ENCODE data around the gene STARD9.
"Not testable (repeated sequence)": the region's sequence is repeated elsewhere in the genome, so short reads cannot be mapped to it uniquely, and the experiment has no call there.

Gene STARD9

DNA sequence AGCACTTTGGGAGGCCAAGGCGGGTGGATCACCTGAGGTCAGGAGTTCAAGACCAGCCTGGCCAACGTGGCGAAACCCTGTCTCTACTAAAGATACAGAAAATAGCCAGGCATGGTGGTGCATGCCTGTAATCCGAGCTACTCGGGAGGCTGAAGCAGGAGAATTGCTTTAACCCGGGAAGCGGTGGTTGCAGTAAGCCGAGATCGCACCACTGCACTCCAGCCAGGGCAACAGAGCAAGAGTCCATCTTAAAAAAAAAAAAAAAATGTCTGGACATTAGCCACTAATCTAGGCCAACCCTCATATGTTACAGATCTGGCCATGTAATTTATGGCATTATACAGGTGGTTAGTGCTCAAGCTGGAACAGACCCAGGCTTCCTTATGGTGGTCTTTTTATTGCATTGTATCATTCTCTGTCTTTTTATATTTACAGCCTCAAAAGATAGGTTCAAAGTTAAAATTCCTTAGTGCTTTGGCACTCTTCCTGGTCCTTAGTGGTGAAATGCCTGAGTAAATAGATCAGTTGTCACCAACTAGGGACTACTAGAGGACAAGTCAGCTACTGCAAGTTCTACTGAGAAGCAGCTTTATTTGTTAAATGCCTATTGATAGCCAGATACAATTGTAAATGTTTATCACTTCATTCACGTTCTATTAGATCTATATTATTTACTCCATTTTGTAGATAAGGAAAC lies 16.0 kb downstream of the STARD9 start:
- FAIRE-seq: no peak

DNA sequence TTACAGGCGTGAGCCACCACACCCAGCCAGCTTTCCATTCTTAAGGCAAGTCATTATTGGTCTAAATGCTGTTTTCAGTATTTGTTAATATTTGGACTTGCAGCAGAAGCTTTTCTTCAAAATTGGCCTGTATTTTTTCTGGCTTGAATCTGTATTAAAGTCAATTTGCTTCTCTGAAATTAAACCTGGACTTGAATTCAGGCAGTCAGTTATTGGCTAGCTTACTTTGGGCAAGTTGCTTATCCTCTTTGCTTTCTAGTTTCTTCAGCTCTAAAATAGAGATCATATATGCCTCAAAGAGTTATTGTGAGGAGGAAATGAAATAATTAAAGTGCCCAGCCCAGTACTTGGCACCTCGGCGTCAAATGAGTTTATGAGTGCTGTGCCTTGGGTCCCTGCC lies 17.3 kb downstream of the STARD9 start:
- no peak for FAIRE-seq

DNA sequence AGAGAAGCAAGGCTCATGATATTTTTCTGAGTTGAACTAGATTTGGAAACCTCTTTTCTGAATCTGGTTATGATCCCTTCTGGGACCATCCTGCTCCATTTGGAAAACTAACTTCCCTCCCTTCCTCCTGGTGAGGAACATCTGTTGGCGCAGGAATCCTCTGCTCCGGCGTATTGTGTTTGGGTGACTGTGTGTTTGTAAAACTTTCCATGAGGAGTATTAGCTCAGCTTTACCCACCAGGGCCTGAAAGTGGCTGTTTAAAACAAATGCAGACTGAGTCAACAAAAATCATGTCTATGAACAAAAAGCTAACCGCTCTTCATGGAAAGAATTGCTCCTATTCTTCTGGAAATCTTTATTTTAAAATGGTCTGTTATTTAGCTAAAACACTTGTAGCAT lies 17.7 kb downstream of the STARD9 start:
- no peak for FAIRE-seq

DNA sequence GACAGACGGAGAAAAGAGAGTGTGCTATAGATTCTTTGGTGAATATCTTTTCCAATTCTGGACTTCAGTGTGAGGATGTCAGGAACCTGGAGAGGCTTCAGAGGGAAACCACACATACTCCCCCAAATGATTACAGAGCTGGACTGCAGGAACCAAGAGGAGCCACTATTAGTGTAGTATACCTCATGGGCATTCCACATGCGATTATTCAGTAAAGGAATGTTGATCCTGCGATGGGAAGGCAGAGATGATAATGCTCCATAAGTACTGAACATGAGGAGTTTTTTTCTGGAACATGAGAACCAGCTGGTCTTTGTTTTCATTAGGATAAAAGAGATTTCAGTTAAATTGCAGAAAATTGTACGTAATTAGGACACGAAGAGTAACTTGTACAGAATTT lies 18.7 kb downstream of the STARD9 start:
- FAIRE-seq: no peak

DNA sequence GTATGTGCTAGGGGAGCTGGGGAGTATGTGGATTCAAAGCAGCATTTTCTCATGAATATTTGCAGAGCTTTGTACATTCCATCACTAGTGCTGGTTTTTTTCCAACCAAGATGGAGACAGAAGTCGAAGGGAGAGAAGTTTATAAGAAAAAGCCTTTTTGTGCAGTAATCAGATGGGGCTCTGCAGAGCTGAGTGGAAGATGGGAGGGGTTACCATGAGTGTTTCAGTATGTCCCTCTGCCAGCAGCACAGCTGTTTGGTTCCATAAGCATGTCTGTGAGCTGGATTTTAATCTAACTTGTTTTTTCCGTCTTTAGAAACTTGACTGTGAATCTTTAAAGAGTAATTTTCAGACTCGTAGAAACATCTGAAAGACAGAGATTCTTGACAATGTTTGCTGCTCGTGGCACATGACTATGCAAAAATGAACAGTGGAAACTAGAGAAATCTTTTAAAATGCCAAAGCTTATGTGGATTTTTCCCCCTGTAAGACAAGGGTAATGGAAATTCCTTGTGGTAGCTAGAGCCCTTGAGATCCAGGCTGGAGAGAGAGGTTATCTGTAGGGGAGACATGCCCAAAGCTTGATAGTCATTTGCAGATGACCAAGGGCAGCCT lies 20.3 kb downstream of the STARD9 start:
- no peak for FAIRE-seq

DNA sequence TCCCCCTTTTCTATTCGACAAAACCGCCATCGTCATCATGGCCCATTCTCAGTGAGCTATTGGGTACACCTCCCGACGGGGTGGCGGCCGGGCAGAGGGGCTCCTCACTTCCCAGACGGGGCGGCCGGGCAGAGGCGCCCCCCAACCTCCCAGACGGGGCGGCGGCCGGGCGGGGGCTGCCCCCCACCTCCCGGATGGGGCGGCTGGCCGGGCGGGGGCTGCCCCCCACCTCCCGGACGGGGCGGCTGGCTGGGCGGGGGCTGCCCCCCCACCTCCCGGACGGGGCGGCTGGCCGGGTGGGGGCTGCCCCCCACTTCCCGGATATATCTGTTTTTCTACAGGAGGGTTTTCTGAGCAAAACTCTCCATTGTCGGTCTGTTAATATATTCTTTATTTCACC lies 25.9 kb downstream of the STARD9 start:
- FAIRE-seq: not testable (repeated sequence)

DNA sequence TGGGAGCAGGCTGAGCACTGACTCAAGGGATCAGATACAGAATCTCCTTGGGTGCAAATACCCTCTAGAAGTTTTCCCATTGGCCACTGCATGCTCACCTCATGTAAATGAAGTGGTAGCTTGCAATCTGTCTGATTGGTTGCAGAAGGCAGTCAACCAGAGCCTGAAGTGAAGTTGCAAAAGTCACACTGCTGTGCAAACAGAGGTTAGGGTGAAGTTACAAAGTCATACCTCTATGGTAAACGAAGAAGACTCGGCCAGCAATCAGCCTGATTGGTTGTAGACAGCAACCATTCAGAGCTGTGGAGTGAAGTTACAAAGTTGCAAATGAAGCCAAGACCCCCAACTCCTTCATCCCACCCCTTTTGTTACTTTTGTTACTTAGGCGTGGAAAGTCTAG lies 27.1 kb downstream of the STARD9 start:
- no peak for FAIRE-seq

DNA sequence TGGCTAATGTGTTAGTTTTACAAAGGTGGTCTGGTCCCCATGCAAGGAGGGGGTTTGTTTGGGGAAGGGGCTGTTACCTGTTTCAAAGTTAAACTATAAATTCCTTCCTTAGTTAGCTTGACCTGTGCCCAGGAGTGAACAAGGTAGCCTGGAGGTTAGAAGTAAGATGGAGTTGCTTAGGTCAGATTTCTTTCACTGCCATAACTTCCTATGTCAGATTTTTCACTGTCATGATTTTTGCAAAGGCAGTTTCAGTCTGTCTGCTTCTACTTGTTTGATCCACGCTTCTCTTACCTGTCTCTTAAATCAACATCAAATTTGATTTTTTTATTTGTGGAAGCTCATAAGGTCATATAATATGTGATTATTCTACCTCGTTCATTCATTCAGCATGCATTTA lies 28.6 kb downstream of the STARD9 start:
- FAIRE-seq: no peak

DNA sequence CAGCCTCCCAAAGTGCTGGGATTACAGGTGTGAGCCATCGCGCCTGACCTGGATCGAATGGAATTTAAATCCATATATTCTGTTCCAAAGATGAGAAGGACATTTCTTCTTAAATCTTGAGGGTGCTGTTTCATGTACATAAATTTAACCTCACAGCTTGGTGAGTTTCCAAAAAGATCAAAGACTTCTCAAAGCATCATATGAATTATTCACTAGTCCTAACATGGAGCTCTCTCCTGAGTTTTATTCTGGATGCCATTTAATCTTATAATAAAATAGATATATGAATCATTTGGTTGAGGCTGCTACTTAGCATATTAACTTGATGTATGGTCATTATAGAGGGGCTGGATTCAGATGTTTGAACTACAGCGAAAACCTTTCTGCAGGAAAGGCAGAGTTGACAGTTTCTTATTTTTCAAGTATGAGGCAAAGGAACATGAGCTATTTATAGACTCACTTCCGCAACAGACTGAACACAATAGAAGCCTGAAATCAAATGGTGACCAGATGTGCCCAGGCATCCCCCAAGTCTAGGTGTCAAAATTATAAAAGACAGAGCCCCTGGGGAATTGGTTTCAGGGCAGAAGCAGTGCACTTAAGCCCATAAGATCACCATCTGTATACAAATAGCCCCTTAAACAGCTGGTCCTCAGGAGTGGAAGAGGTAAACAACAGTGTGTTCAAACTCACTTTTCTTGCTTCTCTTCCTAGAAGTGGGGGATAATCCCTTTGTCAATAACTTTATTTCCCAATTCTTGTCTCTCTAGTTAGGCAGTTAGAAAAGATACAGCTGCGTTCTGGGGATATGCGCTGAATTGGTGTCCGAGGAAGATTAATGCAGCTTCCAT lies 29.7 kb downstream of the STARD9 start:
- FAIRE-seq: no peak

DNA sequence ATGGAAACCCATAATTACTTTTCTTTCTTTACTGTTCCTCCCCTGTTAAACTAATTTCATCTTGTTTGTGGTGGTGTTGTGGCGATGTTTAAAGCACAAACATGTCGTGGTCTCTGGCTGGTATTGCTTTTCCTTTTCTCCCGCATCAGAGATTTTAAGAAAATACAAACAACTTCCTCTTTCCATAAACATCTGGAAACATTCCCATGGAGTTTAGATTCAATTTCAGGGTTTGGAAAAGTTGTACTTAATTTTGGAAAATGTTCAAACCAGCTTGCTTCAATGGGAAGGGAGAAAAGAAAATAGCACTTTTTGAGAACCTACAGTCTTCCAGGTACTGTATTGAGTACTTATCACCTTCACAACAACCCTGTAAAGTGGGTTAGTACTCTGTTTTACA lies 30.4 kb downstream of the STARD9 start:
- FAIRE-seq: no peak

DNA sequence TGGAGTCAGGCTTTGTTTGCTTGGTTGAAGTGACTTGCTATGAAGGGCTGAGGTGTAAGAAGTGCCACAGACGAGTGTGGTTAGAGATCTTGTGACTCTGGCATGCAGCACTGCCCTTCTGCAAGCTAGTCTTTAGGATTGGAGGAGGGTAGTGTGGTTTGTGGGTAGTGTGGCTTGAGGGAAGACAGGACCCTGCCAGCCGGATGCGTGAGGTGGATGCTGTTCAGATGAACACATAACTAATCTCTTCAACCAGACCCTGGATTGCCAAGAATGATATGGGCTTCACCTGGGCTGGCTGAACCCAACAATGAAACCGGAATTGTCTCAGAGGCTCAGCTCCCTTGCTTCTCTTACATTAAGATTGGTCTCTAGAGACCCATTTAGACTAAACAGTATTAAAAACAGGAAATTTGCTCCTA lies 32.7 kb downstream of the STARD9 start:
- FAIRE-seq: no peak

DNA sequence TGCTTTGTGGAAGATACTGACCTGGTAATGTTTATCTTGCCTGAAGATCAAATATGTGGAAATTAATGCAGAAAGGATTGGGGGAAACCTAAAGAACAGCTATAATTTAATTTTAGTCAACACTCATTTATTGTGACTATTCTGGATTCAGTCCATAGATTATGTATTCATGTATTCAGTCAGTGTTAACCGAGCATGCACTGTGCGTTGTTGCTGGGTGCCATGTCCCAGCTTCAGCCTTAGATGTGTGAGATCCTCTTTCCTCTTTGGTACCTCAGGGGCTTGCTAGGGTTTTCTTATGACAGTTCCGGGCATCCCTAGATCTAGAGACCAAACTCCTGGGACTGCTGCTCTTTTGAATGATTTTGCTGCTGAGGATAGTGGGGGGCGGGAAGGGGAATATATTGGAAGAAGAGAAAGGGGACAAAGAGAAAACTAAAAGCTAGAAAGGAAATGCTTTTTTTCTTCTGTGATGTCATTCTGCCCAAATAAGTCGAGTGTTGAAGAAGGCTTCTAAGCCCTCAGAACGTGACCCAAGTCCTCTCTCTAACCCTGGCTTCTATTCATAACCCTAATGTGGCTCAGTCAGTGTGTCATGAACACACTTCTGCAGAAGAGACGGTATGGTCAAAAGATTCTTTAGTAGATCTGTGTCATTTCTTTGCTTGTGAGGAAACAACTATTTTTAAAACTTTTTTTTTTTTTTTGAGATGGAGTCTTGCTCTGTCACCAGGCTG lies 33.5 kb downstream of the STARD9 start:
- no peak for FAIRE-seq

DNA sequence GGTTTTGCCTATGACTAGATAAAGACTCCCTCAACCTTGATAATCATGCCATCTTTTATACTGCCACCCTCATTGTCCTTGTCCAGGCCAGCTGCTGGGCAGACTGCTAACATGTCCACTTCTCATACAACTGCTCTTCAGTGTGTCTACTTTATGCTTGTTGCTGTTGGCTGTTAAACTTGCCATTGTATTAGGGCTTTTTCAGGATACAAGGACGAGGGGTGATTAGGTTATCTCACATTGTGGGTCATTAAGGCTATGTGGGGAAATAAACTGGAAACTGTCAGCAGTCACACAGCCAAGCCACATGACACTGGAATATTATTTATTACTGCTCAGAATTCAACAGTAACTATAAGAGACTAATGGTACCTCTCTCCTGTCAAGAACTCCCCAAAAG lies 36.1 kb downstream of the STARD9 start:
- FAIRE-seq: no peak

DNA sequence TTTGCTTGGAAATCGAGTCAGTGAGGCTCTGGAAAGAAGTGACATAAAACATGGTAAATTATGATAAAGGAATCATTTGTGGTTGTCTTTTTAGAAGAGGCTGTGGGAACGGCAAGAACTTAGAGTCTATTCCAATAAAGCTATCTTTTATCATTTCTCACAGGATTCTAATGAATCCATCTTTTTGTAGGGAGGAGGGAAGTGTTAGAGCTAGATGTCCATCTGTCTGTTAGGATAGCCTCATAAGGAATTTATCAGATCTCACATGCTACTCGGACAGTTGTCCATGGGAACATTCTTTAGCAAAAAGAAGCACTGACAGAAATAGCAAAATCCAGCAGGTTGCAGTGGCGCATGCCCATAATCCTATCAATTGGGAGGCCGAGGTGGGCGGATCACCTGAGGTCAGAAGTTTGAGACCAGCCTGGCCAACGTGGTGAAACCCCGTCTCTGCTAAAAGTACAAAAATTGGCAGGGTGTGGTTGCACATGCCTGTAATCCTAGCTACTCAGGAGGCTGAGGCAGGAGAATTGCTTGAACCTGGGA lies 37.0 kb downstream of the STARD9 start:
- no peak for FAIRE-seq

DNA sequence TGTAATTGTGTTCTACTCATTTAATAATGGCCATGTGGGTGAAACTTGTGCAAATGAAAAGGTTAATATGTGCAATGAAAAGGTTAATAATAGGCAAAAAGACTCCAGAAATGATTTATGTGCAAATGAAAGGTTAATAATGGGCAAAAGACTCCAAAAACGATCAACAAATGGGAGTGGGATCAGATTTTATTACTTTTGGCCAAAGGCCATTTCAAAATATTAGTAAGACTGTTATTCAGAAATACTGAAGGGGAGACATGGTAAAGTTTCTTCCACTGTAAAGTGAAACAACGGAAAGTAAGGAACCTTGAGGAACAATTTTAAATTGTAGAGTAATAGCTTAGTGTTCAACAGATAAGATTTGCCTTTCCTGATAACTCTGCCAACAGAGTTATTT lies 40.7 kb downstream of the STARD9 start:
- no peak for FAIRE-seq

DNA sequence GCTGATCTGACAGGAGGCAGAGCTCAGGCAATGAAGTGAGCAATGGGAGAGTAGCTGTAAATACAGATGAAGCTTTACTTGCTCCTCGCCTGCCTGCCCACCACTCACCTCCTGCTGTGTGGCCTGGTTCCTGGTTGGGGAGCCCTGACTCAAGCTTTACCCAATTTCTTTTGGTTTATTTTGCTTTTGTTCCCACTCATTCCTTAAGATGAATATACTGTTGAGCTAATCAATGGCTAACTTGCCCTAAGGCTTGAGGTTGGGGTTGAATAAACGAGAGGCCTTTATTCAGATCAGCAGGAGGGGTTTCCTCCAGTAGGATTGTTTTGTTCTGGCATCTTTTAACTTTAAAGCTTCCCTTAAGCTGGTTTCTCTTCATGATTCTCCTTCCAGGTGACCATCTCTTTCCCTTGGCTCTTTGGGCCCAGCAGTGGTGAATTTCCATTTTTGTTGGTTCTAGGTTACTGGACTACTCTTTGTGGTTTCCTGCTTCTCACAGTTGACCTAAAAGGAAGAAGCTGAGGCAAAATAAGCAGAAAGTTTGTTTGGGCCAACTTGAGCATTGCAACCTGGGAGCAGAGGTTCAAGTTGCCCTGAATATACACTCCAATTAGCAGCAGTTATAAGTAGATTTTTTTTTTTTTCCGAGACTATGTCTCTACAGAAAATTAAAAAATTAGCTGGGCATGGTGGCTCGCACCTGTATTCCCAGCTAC lies 44.4 kb downstream of the STARD9 start:
- no peak for FAIRE-seq

DNA sequence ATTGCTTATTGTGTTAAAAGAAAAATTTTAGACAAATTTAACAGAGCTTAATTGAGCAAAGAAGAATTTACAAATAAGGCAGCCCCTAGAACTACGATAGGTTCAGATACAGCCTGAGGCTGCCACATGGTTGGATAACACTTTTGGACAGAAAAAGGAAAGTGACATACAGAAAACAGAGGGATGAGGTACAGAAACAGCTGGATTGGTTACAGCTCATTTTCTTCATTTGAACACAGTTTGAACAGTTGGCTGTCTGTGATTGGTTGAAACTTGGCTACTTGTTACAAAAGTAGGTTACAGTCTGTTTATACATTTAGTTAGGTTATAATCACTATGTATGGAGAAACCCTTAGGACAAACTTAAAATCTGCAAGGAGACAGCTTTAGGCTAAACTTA lies 46.0 kb downstream of the STARD9 start:
- no peak for FAIRE-seq

DNA sequence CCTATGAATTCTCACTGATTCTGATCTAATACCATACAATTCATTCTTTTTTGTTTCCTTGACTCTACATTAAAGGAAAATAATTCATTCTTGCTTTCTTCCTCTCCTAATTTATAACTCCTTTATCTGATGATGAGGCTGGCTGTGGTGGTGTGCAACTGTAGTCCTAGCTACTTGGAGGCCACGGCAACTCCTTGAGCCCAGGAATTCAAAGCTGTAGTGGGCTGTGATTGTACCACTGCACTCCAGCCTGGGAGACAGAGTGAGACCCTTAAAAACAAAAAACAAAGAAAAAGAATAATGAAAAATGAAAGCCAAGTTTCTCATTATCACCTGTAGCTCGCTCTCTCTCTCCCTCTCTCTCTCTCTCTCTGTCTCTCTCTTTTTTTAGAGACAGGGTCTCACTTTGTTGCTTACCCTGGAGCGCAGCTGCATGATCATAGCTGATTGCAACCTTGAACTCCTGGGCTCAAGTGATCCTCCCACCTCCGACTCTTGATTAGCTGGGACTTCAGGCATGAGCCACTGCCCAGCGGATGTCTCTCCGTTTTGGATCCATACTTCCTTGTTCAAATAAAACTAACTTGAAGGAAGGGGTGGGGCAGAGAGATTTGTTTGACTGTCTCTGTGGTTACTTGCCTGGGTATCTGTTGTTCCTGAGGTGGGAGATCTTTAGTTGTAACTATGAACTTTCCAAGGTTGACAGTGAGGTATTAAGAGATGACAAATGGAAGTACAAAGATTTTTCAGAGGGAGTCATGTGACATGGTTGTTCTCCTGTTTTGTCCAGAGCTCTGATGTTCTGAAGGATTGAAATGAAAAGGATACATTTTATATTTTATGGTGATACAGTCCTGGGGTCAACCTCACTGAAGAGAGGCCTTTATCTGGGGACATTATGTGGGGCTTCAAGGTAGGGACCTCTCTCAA lies 46.9 kb downstream of the STARD9 start:
- FAIRE-seq: no peak

DNA sequence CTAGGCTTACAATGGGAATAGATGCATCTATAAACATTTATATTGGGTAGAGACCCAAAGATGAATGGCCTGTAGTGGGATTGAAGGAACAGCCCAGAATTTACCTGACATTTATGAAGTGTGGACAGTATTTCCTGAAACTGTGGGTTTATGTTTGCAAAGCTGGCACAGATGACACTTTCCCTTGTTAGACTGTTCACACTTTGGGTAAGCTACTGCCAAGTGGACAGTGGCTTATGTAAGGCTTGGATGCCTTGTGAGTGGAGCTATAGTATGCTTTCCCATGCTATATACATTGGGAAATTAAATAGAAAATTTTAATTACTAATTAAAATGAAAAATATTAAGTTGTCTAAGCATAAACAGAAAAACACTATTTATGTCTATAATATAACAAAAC lies 48.5 kb downstream of the STARD9 start:
- FAIRE-seq: peak; percentile 73

DNA sequence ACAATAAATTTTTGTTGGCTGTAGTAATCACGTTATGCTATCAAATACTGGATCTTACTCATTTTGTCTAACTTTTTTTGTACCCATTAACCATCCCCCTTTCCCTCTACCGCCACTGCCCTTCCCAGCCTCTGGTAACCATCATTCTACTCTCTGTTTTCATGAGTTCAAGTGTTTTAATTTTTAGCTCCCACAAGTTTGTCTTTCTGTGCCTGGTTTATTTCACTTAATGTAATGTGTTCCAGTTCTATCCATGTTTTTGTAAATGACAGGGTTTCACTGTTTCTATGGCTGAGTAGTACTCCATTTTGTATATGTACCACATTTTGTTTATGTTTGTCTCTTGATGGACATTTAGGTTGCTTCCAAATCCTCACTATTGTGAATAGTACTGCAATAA lies 52.1 kb downstream of the STARD9 start:
- FAIRE-seq: no peak

DNA sequence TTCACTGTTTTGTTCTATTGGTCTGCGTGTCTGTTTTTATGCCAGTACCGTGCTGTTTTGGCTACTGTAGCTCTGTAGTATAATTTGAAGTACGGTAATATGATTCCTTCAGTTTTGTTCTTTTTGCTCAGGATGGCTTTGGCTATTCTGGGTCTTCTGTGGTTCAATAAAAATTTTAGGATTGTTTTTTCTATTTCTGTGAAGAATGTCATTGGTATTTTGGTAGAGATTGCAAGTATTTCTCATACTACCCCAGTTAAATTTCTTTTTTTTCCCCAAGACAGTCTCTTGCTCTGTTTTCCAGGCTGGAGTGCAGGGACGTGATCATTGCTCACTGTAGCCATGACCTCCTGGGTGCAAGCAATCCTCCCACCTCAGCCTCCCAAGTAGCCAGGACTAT lies 53.4 kb downstream of the STARD9 start:
- no peak for FAIRE-seq

Data from A204.1 (cell line).